Brain microvascular endothelial cell (primary cell): ENCODE results near the gene PTPRD.

Source experiments
- DNase-seq: peaks from one replicate; pipeline ENCODE4 v3.0.0-alpha.2; 2020
- H3K27ac ChIP-seq: fragments of 250-450 bp; sonication (Bioruptor Pico); 2 replicates; pipeline ENCODE4 v1.5.1; 2020; ENCODE audit warnings: mild to moderate bottlenecking, moderate library complexity
- H3K27me3 ChIP-seq: fragments of 250-450 bp; sonication (Bioruptor Pico); replicated peaks from 2 replicates; pipeline ENCODE4 v1.5.1; 2020; ENCODE audit warnings: mild to moderate bottlenecking
- H3K36me3 ChIP-seq: fragments of 250-450 bp; sonication (Bioruptor Pico); replicated peaks from 2 replicates; pipeline ENCODE4 v1.5.1; 2020; ENCODE audit warnings: mild to moderate bottlenecking
- H3K4me3 ChIP-seq: 2 replicates; pipeline ENCODE4 v1.5.1; 2011; ENCODE audit warnings: low read depth, mild to moderate bottlenecking, control low read depth, low read length, moderate library complexity
- CTCF ChIP-seq: IDR thresholded peaks from 2 replicates; pipeline ENCODE4 v1.5.1; 2011; ENCODE audit warnings: low read depth, mild to moderate bottlenecking, moderate library complexity, low read length, control low read depth, inconsistent platforms; ENCODE audit errors: missing control alignments
- in situ Hi-C: cut with HindIII; loops from 2 replicates; pipeline ENCODE4 v1.10.0; 2017; ENCODE audit warnings: low sequenced_read_pairs, low pct_ligation_motif_present

PTPRD gene

GRCh38 chr9:9790216-9790872 lies 822.5 kb downstream of the PTPRD start:
- H3K36me3 ChIP-seq: no peaks in the 10 kb centered on the region
- in situ Hi-C loops: no loop called here
- no peak overlapping the region for H3K4me3 ChIP-seq
- peak; percentile 76 for TF ChIP-seq CTCF
- no peaks in the 10 kb centered on the region for H3K27me3 ChIP-seq
- peak; percentile 26 for DNase-seq
- no peak overlapping the region for H3K27ac ChIP-seq

GRCh38 chr9:9783711-9784110 lies 829.1 kb downstream of the PTPRD start:
- no peak for DNase-seq
- no peak for TF ChIP-seq CTCF
- Histone ChIP-seq H3K4me3 (no peak overlapping the region), H3K27me3 (no peaks in the 10 kb centered on the region), H3K27ac (no peak overlapping the region), H3K36me3 (no peaks in the 10 kb centered on the region)
- in situ Hi-C loops: no loop called here

- Histone ChIP-seq H3K27me3 (no peaks in the 10 kb centered on the region), H3K4me3 (no peak overlapping the region), H3K36me3 (no peaks in the 10 kb centered on the region), H3K27ac (no peak overlapping the region)
- in situ Hi-C loops: no loop called here
- no peak for TF ChIP-seq CTCF
- DNase-seq: no peak
These were observed 829.6 kb downstream of the PTPRD start for GRCh38 chr9:9783211-9783610.

GRCh38 chr9:9778293-9778692 lies 834.5 kb downstream of the PTPRD start:
- Histone ChIP-seq H3K27ac (no peak overlapping the region), H3K4me3 (no peak overlapping the region)
- in situ Hi-C loops: no loop called here

GRCh38 chr9:9774471-9774870 lies 838.3 kb downstream of the PTPRD start:
- Histone ChIP-seq H3K4me3 (no peak overlapping the region), H3K27ac (no peak overlapping the region), H3K27me3 (no peaks in the 10 kb centered on the region), H3K36me3 (no peaks in the 10 kb centered on the region)
- DNase-seq: no peak
- in situ Hi-C loops: no loop called here
- TF ChIP-seq CTCF: no peak

More at GRCh38 chr9:9778293-9778692, 834.5 kb downstream of the PTPRD start:
- Histone ChIP-seq H3K36me3 (no peaks in the 10 kb centered on the region), H3K27me3 (no peaks in the 10 kb centered on the region)
- DNase-seq: no peak
- no peak for TF ChIP-seq CTCF

GRCh38 chr9:9771314-9771713 lies 841.5 kb downstream of the PTPRD start:
- in situ Hi-C loops: no loop called here
- no peak overlapping the region for H3K4me3 ChIP-seq
- no peak for TF ChIP-seq CTCF
- no peak for DNase-seq
- no peak overlapping the region for H3K27ac ChIP-seq
- H3K27me3 ChIP-seq: no peaks in the 10 kb centered on the region
- no peaks in the 10 kb centered on the region for H3K36me3 ChIP-seq
